ENCODE results near the gene MAT2A.

The MAT2A gene

DNA sequence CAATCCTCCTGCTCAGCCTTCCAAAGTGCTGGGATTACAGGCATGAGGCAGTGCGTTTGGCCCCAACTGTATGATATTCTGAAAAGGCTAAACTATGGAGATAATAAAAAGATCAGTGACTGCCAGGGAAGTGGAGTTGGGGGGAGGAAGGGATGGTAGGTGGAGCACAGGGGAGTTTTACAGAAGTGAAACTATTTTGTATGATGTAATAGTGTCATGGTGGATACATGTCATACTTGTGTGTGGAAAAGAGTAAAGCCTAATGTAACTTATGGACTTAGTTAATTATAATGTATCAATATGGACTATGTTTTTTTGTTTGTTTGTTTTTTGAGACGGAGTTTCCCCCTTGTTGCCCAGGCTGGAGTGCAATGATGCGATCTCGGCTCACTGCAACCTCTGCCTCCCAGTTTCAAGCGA is 25.2 kb downstream of the MAT2A start (continued):
- TF ChIP-seq, protein P1, sequence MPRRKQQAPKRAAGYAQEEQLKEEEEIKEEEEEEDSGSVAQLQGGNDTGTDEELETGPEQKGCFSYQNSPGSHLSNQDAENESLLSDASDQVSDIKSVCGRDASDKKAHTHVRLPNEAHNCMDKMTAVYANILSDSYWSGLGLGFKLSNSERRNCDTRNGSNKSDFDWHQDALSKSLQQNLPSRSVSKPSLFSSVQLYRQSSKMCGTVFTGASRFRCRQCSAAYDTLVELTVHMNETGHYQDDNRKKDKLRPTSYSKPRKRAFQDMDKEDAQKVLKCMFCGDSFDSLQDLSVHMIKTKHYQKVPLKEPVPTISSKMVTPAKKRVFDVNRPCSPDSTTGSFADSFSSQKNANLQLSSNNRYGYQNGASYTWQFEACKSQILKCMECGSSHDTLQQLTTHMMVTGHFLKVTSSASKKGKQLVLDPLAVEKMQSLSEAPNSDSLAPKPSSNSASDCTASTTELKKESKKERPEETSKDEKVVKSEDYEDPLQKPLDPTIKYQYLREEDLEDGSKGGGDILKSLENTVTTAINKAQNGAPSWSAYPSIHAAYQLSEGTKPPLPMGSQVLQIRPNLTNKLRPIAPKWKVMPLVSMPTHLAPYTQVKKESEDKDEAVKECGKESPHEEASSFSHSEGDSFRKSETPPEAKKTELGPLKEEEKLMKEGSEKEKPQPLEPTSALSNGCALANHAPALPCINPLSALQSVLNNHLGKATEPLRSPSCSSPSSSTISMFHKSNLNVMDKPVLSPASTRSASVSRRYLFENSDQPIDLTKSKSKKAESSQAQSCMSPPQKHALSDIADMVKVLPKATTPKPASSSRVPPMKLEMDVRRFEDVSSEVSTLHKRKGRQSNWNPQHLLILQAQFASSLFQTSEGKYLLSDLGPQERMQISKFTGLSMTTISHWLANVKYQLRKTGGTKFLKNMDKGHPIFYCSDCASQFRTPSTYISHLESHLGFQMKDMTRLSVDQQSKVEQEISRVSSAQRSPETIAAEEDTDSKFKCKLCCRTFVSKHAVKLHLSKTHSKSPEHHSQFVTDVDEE (CRISPR knock-in tag; IDR thresholded peaks at IDR 0.05), result no peak
- no peak for TF ChIP-seq TOX (CRISPR knock-in tag; IDR thresholded peaks at IDR 0.05; ENCODE audit: borderline replicate concordance)
- TF ChIP-seq TCF4 (CRISPR knock-in tag; IDR thresholded peaks at IDR 0.05; ENCODE audit: borderline replicate concordance), result no peak

DNA sequence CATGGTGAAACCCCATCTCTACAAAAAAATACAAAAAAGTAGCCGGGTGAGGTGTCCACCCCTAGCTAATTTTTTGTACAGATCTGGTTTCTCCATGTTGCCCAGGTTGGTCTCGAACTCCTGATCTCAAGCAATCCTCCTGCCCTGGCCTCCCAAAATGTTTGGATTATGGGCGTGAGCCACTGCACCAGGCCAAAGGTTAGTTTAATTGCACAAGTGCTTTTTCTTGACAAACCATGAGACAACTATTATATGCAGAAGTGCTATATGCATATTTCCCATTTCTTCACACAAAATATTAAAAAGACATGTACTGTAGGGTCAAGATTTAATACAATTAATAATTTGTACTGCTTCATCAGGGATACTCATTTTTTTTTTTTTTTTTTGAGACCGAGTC is 27.3 kb downstream of the MAT2A start:
- no peak for ATAC-seq
- no peak for TF ChIP-seq OSR1 (CRISPR knock-in tag; IDR thresholded peaks at IDR 0.05)

DNA sequence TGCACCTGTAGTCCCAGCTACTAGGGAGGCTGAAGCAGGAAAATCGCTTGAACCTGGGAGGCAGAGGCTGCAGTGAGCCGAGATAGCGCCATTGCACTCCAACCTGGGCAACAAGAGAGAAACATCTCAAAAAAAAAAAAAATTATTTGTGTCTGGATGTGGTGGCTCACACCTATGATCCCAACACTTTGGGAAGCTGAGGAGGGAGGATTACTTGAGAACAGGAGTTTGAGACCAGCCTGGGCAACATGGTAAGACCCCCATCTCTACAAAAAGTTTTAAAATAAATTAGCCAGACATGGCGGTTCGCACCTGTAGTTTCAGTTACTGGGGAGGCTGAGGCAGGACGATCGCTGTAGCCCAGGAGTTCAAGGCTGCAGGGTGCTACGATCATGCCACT is 36.8 kb downstream of the MAT2A start:
- no peak for ATAC-seq
- TF ChIP-seq ARNTL (CRISPR knock-in tag; IDR thresholded peaks at IDR 0.05; ENCODE audit: borderline replicate concordance, low read depth), result no peak
- TF ChIP-seq, protein P2, sequence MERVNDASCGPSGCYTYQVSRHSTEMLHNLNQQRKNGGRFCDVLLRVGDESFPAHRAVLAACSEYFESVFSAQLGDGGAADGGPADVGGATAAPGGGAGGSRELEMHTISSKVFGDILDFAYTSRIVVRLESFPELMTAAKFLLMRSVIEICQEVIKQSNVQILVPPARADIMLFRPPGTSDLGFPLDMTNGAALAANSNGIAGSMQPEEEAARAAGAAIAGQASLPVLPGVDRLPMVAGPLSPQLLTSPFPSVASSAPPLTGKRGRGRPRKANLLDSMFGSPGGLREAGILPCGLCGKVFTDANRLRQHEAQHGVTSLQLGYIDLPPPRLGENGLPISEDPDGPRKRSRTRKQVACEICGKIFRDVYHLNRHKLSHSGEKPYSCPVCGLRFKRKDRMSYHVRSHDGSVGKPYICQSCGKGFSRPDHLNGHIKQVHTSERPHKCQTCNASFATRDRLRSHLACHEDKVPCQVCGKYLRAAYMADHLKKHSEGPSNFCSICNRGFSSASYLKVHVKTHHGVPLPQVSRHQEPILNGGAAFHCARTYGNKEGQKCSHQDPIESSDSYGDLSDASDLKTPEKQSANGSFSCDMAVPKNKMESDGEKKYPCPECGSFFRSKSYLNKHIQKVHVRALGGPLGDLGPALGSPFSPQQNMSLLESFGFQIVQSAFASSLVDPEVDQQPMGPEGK (CRISPR knock-in tag; IDR thresholded peaks at IDR 0.05; ENCODE audit: borderline replicate concordance), result no peak

DNA sequence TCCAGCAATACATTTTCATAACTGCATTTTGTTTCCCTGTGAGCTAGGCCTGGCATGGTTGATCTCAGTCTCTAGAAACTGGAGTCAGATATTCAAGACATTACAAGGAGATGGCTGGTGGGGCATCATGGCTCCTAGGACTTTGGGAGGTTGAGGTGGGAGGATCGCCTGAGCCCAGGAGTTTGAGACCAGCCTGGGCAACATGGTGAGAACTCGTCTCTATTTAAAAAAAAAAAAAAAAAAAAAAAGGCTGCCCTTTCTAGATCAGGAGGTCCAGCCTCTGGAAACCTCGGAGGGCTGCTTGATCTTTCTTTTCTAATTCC is 38.1 kb downstream of the MAT2A start:
- ATAC-seq, result no peak
- TF ChIP-seq ARNTL (CRISPR knock-in tag; IDR thresholded peaks at IDR 0.05; ENCODE audit: borderline replicate concordance, low read depth) (no peak), CSDC2 (CRISPR knock-in tag; IDR thresholded peaks at IDR 0.05) (no peak), ZNF8 (CRISPR knock-in tag; IDR thresholded peaks at IDR 0.05) (no peak), ESRRG (CRISPR knock-in tag; IDR thresholded peaks at IDR 0.05) (no peak), ZNF70 (CRISPR knock-in tag; IDR thresholded peaks at IDR 0.05) (no peak), ISL1 (CRISPR knock-in tag; IDR thresholded peaks at IDR 0.05) (no peak), TCF4 (CRISPR knock-in tag; IDR thresholded peaks at IDR 0.05; ENCODE audit: borderline replicate concordance) (no peak), ZFP30 (CRISPR knock-in tag; IDR thresholded peaks at IDR 0.05) (no peak), TOX (CRISPR knock-in tag; IDR thresholded peaks at IDR 0.05; ENCODE audit: borderline replicate concordance) (no peak), SNAI2 (CRISPR knock-in tag; IDR thresholded peaks at IDR 0.05) (no peak), ZFP3 (CRISPR knock-in tag; IDR thresholded peaks at IDR 0.05) (no peak), ZC3H10 (CRISPR knock-in tag; IDR thresholded peaks at IDR 0.05) (no peak), RARB (CRISPR knock-in tag; IDR thresholded peaks at IDR 0.05) (no peak), PPARA (CRISPR knock-in tag; IDR thresholded peaks at IDR 0.05; ENCODE audit: borderline replicate concordance) (no peak)
- TF ChIP-seq, protein P2 (CRISPR knock-in tag; IDR thresholded peaks at IDR 0.05; ENCODE audit: borderline replicate concordance), result no peak
- TF ChIP-seq, protein P3, sequence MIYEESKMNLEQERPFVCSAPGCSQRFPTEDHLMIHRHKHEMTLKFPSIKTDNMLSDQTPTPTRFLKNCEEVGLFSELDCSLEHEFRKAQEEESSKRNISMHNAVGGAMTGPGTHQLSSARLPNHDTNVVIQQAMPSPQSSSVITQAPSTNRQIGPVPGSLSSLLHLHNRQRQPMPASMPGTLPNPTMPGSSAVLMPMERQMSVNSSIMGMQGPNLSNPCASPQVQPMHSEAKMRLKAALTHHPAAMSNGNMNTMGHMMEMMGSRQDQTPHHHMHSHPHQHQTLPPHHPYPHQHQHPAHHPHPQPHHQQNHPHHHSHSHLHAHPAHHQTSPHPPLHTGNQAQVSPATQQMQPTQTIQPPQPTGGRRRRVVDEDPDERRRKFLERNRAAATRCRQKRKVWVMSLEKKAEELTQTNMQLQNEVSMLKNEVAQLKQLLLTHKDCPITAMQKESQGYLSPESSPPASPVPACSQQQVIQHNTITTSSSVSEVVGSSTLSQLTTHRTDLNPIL (CRISPR knock-in tag; IDR thresholded peaks at IDR 0.05; ENCODE audit: low read depth), result no peak
- TF ChIP-seq, protein P4, sequence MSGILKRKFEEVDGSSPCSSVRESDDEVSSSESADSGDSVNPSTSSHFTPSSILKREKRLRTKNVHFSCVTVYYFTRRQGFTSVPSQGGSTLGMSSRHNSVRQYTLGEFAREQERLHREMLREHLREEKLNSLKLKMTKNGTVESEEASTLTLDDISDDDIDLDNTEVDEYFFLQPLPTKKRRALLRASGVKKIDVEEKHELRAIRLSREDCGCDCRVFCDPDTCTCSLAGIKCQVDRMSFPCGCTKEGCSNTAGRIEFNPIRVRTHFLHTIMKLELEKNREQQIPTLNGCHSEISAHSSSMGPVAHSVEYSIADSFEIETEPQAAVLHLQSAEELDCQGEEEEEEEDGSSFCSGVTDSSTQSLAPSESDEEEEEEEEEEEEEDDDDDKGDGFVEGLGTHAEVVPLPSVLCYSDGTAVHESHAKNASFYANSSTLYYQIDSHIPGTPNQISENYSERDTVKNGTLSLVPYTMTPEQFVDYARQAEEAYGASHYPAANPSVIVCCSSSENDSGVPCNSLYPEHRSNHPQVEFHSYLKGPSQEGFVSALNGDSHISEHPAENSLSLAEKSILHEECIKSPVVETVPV (CRISPR knock-in tag; IDR thresholded peaks at IDR 0.05), result no peak
- TF ChIP-seq, protein P5, sequence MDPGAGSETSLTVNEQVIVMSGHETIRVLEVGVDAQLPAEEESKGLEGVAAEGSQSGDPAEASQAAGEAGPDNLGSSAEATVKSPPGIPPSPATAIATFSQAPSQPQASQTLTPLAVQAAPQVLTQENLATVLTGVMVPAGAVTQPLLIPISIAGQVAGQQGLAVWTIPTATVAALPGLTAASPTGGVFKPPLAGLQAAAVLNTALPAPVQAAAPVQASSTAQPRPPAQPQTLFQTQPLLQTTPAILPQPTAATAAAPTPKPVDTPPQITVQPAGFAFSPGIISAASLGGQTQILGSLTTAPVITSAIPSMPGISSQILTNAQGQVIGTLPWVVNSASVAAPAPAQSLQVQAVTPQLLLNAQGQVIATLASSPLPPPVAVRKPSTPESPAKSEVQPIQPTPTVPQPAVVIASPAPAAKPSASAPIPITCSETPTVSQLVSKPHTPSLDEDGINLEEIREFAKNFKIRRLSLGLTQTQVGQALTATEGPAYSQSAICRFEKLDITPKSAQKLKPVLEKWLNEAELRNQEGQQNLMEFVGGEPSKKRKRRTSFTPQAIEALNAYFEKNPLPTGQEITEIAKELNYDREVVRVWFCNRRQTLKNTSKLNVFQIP (CRISPR knock-in tag; IDR thresholded peaks at IDR 0.05; ENCODE audit: borderline replicate concordance, low read depth), result no peak
- TF ChIP-seq, protein P1 (CRISPR knock-in tag; IDR thresholded peaks at IDR 0.05), result no peak

Data from SK-N-SH treated with all-trans-retinoic acid at 6 μM for 48 hours (cell line).